Measurements from ENCODE around the gene TBX4. TPM values are rescaled to one million over a fixed set of nuclear protein-coding genes. Genes with fewer than 3 reads are reported as not detected.

Gene TBX4
- total and polyA plus RNA-seq, 2 of the 13 experiments (the other 11 are each of a cell fraction or from before 2014, with no cell fraction given): 0.11 to 1.1 TPM

DNA sequence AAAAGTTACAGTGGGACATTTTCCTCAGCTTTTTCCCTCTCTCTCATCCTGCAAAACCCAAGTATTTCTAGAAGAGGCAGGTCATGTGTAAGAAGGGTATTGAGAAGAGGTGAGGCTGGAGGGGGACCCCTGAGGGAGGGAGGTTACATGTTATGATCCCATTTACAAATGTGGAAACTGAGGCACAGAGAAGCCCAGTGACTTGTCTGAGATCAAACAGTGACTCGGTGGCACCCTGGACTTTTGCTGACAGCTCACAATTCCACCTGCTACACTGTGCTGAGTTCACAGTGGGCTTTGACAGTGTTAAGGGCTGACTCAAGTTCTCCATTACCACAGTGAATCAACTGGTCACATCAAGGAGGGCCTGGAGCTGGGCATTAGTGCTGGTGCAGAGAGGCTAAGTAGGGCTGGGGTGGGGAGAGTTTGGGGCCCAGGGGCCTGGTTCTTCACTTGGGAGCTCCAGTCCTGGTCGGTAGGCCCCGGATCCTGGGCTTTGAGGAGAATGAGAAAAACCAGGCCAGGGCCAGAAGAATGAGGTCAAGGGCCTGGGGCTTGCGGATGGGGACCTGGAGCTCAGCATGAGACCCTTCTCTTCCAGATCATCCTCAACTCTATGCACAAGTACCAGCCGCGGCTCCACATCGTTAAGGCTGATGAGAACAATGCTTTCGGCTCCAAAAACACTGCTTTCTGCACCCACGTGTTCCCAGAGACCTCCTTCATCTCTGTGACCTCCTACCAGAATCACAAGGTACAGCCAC is 26.0 kb downstream of the TBX4 start:
- no peak overlapping the region for H2AFZ ChIP-seq (ENCODE audit: low read length)
- DNase-seq (ENCODE audit: low spot score) (no peak), FAIRE-seq (no peak), ATAC-seq (no peak)
- intact Hi-C loops (cut with micrococcal nuclease; ENCODE audit: unreplicated experiment): no loop called here
- BruUV-seq (replicated peaks): no TSS peak
- no peak overlapping the region for H3K27ac ChIP-seq (ENCODE audit: extremely low read length, insufficient read depth, low read length)
- H4K20me1 ChIP-seq (ENCODE audit: insufficient read depth, low read length): no peaks in the 10 kb centered on the region
- no peaks in the 10 kb centered on the region for H3K27me3 ChIP-seq (ENCODE audit: control insufficient read depth in 1 of 2, insufficient read depth in 2 of 2, low read length in 2 of 2)
- H3K4me2 ChIP-seq (ENCODE audit: low read depth, low read length): no peak overlapping the region
- H3K9me3 ChIP-seq (ENCODE audit: low read length): no peaks in the 10 kb centered on the region
- H3K4me3 ChIP-seq (replicated peaks in 1 of 3; ENCODE audit: insufficient read depth in 1 of 3, low read depth in 2 of 3, low read length in 3 of 3): no peak overlapping the region
- no peaks in the 10 kb centered on the region for H3K79me2 ChIP-seq (ENCODE audit: insufficient read depth, low read length)
- H3K36me3 ChIP-seq (replicated peaks in 1 of 2; ENCODE audit: control insufficient read depth in 1 of 2, insufficient read depth in 2 of 2, low read length in 2 of 2): no peaks in the 10 kb centered on the region
- H3K4me1 ChIP-seq (ENCODE audit: insufficient read depth, low read length): peaks cover 13% of the 10 kb centered on the region
- H3K9ac ChIP-seq (ENCODE audit: insufficient read depth, low read depth, low read length): no peak overlapping the region
- CTCF ChIA-PET (ENCODE audit: low intra/inter-chr PET ratio, low total read pairs): no interaction called here
- TF ChIP-seq MAFK (conservative IDR thresholded peaks at IDR 0.05 in 1 of 2, IDR thresholded peaks at IDR 0.05 in 1 of 2; ENCODE audit: low read length in 2 of 2) (peak; percentile 32 to 43; a peak in 3 of 4 replicates), ARNTL (CRISPR knock-in tag; IDR thresholded peaks at IDR 0.05) (no peak), U2AF2 (IDR thresholded peaks at IDR 0.05; ENCODE audit: low read depth, low read length) (no peak), CCAR2 (optimal IDR thresholded peaks at IDR 0.05; ENCODE audit: low read depth, low read length) (no peak), CEBPG (CRISPR knock-in tag; IDR thresholded peaks at IDR 0.05) (no peak), ZNF710 (CRISPR knock-in tag; IDR thresholded peaks at IDR 0.05; ENCODE audit: borderline replicate concordance) (no peak), PRMT3 (CRISPR knock-in tag; IDR thresholded peaks at IDR 0.05; ENCODE audit: borderline replicate concordance, low read depth) (no peak), AKNA (CRISPR knock-in tag; IDR thresholded peaks at IDR 0.05; ENCODE audit: borderline replicate concordance) (no peak), MAFF (IDR thresholded peaks at IDR 0.05; ENCODE audit: low read depth, low read length) (0 out of 2 replicates have a peak, but pooled peaks have one; percentile 13)
- POLR2A ChIA-PET: no interaction called here
- in situ Hi-C loops (cut with HindIII; ENCODE audit: extremely low pct_ligation_motif_present, low pct_unique_long_range_greater_than_20kb): no loop called here
- WGBS (ENCODE audit: low lambda C conversion rate): 92% methylated on average over 9 of the region's 9 CpGs

Data from HepG2 (cell line).